Suppressor macrophage treated with lipopolysaccharide for 1 hour (primary cell): Measurements from ENCODE around the gene DHH.

ENCODE experiments used
- DNase-seq, 3 donors: peaks; one replicate each; pipeline ENCODE4 v3.0.0-alpha.2; 2020 to 2022

Gene DHH

GRCh38 chr12:49108958-49109404 lies 14.4 kb upstream of the DHH start:
- peak; percentile 70 to 79 (median 73) for DNase-seq

GRCh38 chr12:49105504-49106084 lies 11.0 kb upstream of the DHH start:
- DNase-seq: peak in 2 of 3 donors; percentile 37 to 45

GRCh38 chr12:49104822-49105221 lies 10.2 kb upstream of the DHH start:
- no peak for DNase-seq

- no peak for DNase-seq
These were observed 5.8 kb upstream of the DHH start for GRCh38 chr12:49100380-49100779.

GRCh38 chr12:49098703-49099102 lies 4.1 kb upstream of the DHH start:
- DNase-seq: no peak

- peak; percentile 60 to 68 (median 68) for DNase-seq
These were observed 3.4 kb upstream of the DHH start for GRCh38 chr12:49098035-49098451.

GRCh38 chr12:49097381-49097780 lies 2.8 kb upstream of the DHH start:
- no peak for DNase-seq

- no peak for DNase-seq
These were observed 369 bp upstream of the DHH start for GRCh38 chr12:49094975-49095365.

GRCh38 chr12:49093792-49094159 lies 825 bp downstream of the DHH start:
- no peak for DNase-seq

GRCh38 chr12:49092816-49093406 lies 1.7 kb downstream of the DHH start:
- no peak for DNase-seq

GRCh38 chr12:49092086-49092815 lies 2.4 kb downstream of the DHH start:
- DNase-seq: peak in 1 of 3 donors; percentile 55

GRCh38 chr12:49091836-49092085 lies 2.8 kb downstream of the DHH start:
- DNase-seq: no peak

GRCh38 chr12:49091056-49091835 lies 3.4 kb downstream of the DHH start:
- no peak for DNase-seq

GRCh38 chr12:49089821-49090773 lies 4.5 kb downstream of the DHH start:
- DNase-seq: peak; percentile 66 to 79 (median 77)

- DNase-seq: no peak
These were observed 5.7 kb downstream of the DHH start for GRCh38 chr12:49088932-49089330.

GRCh38 chr12:49088150-49088931 lies 6.3 kb downstream of the DHH start:
- peak; percentile 79 to 90 (median 90) for DNase-seq

GRCh38 chr12:49086116-49086515 lies 8.5 kb downstream of the DHH start:
- DNase-seq: peak in 1 of 3 donors; percentile 14

GRCh38 chr12:49084438-49084837 lies 10.2 kb downstream of the DHH start:
- peak in 1 of 3 donors; percentile 12 for DNase-seq

- DNase-seq: peak in 1 of 3 donors; percentile 12
These were observed 14.8 kb downstream of the DHH start for GRCh38 chr12:49079793-49080192.

GRCh38 chr12:49070971-49071370 lies 23.6 kb downstream of the DHH start:
- no peak for DNase-seq

- peak; percentile 99 to 100 (median 100) for DNase-seq
These were observed 24.9 kb downstream of the DHH start, which contains the start of gene RHEBL1 for GRCh38 chr12:49069507-49070346. TSS of gene RHEBL1 (minus strand) at chr12:49069979. CDS start at chr12:49069785, 194 bp downstream.
